Thyroid gland (tissue), 4 donors: Measurements from ENCODE around the gene GHRL. TPM values are rescaled to one million over a fixed set of nuclear protein-coding genes. Genes with fewer than 3 reads are reported as not detected.
A peak's percentile ranks its signal among the peaks of the same experiment; 100 is the strongest.

Experiments
- DNase-seq, 2 donors: peaks; one replicate each; pipeline ENCODE4 v3.0.0-alpha.2; 2019
- H3K27ac ChIP-seq, 3 donors: fragments of 200-600 bp; sonication (generic); 1 replicate in 2 of 3; 2 replicates in 1 of 3; pipeline ENCODE4 v1.5.1; 2016 to 2019; ENCODE audit warnings: mild to moderate bottlenecking in 1 of 3, moderate library complexity in 1 of 3
- H3K27me3 ChIP-seq: fragments of 200-600 bp; sonication (generic); one replicate; pipeline ENCODE4 v1.5.1; 2019
- H3K36me3 ChIP-seq, 2 donors: fragments of 200-600 bp; sonication (generic); one replicate each; pipeline ENCODE4 v1.5.1; 2016 to 2019
- H3K4me1 ChIP-seq, 2 donors: fragments of 200-600 bp; sonication (generic); one replicate each; pipeline ENCODE4 v1.5.1; 2017 to 2019
- H3K4me3 ChIP-seq, 3 donors: fragments of 200-600 bp; sonication (generic); replicated peaks in 1 of 3; 1 replicate in 2 of 3; 2 replicates in 1 of 3; pipeline ENCODE4 v1.5.1; 2016; ENCODE audit warnings: mild to moderate bottlenecking in 1 of 3
- H3K9me3 ChIP-seq: fragments of 200-600 bp; sonication (generic); one replicate; pipeline ENCODE4 v1.5.1; 2017
- CTCF ChIP-seq, 6 experiments: fragments of 200-600 bp in 3 of 6; fragments of 450-650 bp in 3 of 6; sonication (generic) in 3 of 6; IDR thresholded peaks; one replicate each; pipeline ENCODE4 v1.5.1; 2016 to 2019; ENCODE audit warnings: antibody characterized with exemption in 6 of 6, mild to moderate bottlenecking in 2 of 6, inconsistent platforms in 1 of 6, moderate library complexity in 1 of 6
- POLR2A ChIP-seq, 2 donors: fragments of 450-650 bp; IDR thresholded peaks; one replicate each; pipeline ENCODE4 v1.6.1; 2017; ENCODE audit warnings: antibody characterized with exemption in 2 of 2, mild to moderate bottlenecking in 2 of 2, moderate library complexity in 1 of 2
- WGBS, 2 donors: methylation state at CpG; one replicate each; pipeline ENCODE4 v1.1.5; 2017; 5-methylcytosine and 5-hydroxymethylcytosine counted together
- intact Hi-C: fragments of 100-400 bp; cut with DNase I; formaldehyde crosslinking; loops from one replicate; pipeline ENCODE4 v1.15.1; 2023
- total RNA-seq, 4 donors: library from RNA; depleted of rRNA; stranded (reverse); fragments of >200 nt; gene quantifications; one replicate each; pipeline ENCODE4 v1.2.3, GENCODE V29; 2016

GHRL gene
- total RNA-seq, 4 donors from 2014 or later: 0.56 to 1.2 (median 1.1) TPM; not detected in 1

GRCh38 chr3:10248184-10248983, 44.4 kb downstream of the GHRL start, which contains the start of gene TATDN2:
TSS of gene TATDN2 (plus strand) at chr3:10248459. CDS start at chr3:10249201, 742 bp downstream.
- 1 to 2% methylated on average over 19 to 21 of the region's 80 CpGs for WGBS, 2 donors
- no peaks in the 10 kb centered on the region for H3K27me3 ChIP-seq
- H3K27ac ChIP-seq: peak within 1 kb of the TSS; percentile 37 to 81 (median 43)
- H3K9me3 ChIP-seq: no peaks in the 10 kb centered on the region
- intact Hi-C loops: no loop called here
- peak within 1 kb of the TSS; percentile 57 to 87 (median 63) for H3K4me3 ChIP-seq
- TF ChIP-seq CTCF (IDR thresholded peaks at IDR 0.05) (no peak), POLR2A (IDR thresholded peaks at IDR 0.05) (peak; percentile 70 to 92)
- DNase-seq: peak; percentile 97
- H3K36me3 ChIP-seq: peaks cover 0 to 5% of the 10 kb centered on the region in 2 donors
- peaks cover 15 to 17% of the 10 kb centered on the region in 2 donors for H3K4me1 ChIP-seq

- intact Hi-C loops: no loop called here
Measured at GRCh38 chr3:10247679-10248183, 45.0 kb downstream of the GHRL start.

GRCh38 chr3:10245081-10245712, 47.5 kb downstream of the GHRL start:
- no peak overlapping the region for H3K4me3 ChIP-seq
- no peaks in the 10 kb centered on the region for H3K27me3 ChIP-seq
- intact Hi-C loops: no loop called here
- no peak overlapping the region for H3K27ac ChIP-seq
- peaks cover 0 to 3% of the 10 kb centered on the region in 2 donors for H3K36me3 ChIP-seq
- H3K4me1 ChIP-seq: peaks cover 2 to 9% of the 10 kb centered on the region in 2 donors
- TF ChIP-seq POLR2A (IDR thresholded peaks at IDR 0.05) (no peak), CTCF (IDR thresholded peaks at IDR 0.05) (no peak)
- no peak for DNase-seq
- WGBS, 2 donors: 91 to 95% methylated on average over 6 of the region's 6 CpGs
- no peaks in the 10 kb centered on the region for H3K9me3 ChIP-seq

More at GRCh38 chr3:10247679-10248183, 45.0 kb downstream of the GHRL start:
- H3K27ac ChIP-seq: peak overlapping the region in 1 of 3 donors; percentile 31
- no peaks in the 10 kb centered on the region for H3K27me3 ChIP-seq
- H3K9me3 ChIP-seq: no peaks in the 10 kb centered on the region
- H3K4me1 ChIP-seq: peaks cover 15 to 17% of the 10 kb centered on the region in 2 donors
- 33 to 44% methylated on average over 14 of the region's 14 CpGs for WGBS, 2 donors
- DNase-seq: no peak
- peak overlapping the region in 2 of 3 donors; percentile 57 to 87 for H3K4me3 ChIP-seq
- H3K36me3 ChIP-seq: peaks cover 0 to under 1% of the 10 kb centered on the region in 2 donors
- TF ChIP-seq CTCF (IDR thresholded peaks at IDR 0.05): no peak
- TF ChIP-seq POLR2A (IDR thresholded peaks at IDR 0.05): no peak

GRCh38 chr3:10244009-10244408, 48.7 kb downstream of the GHRL start:
- no peak for DNase-seq
- intact Hi-C loops: no loop called here
- H3K27me3 ChIP-seq: no peaks in the 10 kb centered on the region
- H3K4me3 ChIP-seq: no peak overlapping the region
- H3K36me3 ChIP-seq: peaks cover 0 to 3% of the 10 kb centered on the region in 2 donors
- no peaks in the 10 kb centered on the region for H3K9me3 ChIP-seq
- H3K27ac ChIP-seq: no peak overlapping the region
- WGBS, 2 donors: 62 to 100% methylated on average over 2 to 3 of the region's 3 CpGs
- no peaks in the 10 kb centered on the region for H3K4me1 ChIP-seq
- TF ChIP-seq CTCF (IDR thresholded peaks at IDR 0.05) (no peak), POLR2A (IDR thresholded peaks at IDR 0.05) (no peak)
